Activated T-cell treated with anti-CD3 and anti-CD28 coated beads, Interleukin-2, amount 50 U/mL, for 72 hours (primary cell): ENCODE measurements around the gene ZBTB9. TPM values are rescaled to one million over a fixed set of nuclear protein-coding genes. Genes with fewer than 3 reads are reported as not detected.

Experiments used
- ATAC-seq, 2 donors: fragments of 150-1000 bp; cut with Tn5 transposase; replicated peaks in 1 of 2; 2 replicates each; pipeline ENCODE4 v1.10.0; 2021; ENCODE audit warnings: moderate library complexity in 2 of 2, mild to moderate bottlenecking in 1 of 2
- DNase-seq, 2 donors: peaks; one replicate each; pipeline ENCODE4 v3.0.0; 2021 to 2022; ENCODE audit warnings: mixed read lengths in 1 of 2
- H3K27ac Mint-ChIP-seq: one replicate; pipeline ENCODE4 v1.8.0; 2022; ENCODE audit warnings: mild to moderate bottlenecking, moderate library complexity, mixed read lengths
- H3K27me3 Mint-ChIP-seq: one replicate; pipeline ENCODE4 v1.8.0; 2022; ENCODE audit warnings: low read depth, mixed read lengths
- H3K36me3 Mint-ChIP-seq, 2 donors: one replicate each; pipeline ENCODE4 v1.8.0; 2022; ENCODE audit warnings: mixed read lengths in 2 of 2, mild to moderate bottlenecking in 1 of 2; ENCODE audit not compliant: insufficient read depth in 2 of 2
- H3K4me1 Mint-ChIP-seq: one replicate; pipeline ENCODE4 v1.8.0; 2022; ENCODE audit warnings: low read depth, mixed read lengths
- H3K4me3 Mint-ChIP-seq, 2 donors: one replicate each; pipeline ENCODE4 v1.8.0; 2022; ENCODE audit warnings: mild to moderate bottlenecking in 2 of 2, mixed read lengths in 2 of 2, moderate library complexity in 2 of 2
- H3K9me3 Mint-ChIP-seq, 2 donors: one replicate each; pipeline ENCODE4 v1.8.0; 2022; ENCODE audit warnings: mixed read lengths in 2 of 2
- total RNA-seq, 2 donors: library from RNA; stranded (reverse); gene quantifications; one replicate each; pipeline ENCODE4 v1.2.3, GENCODE V29; 2022

The ZBTB9 gene
- total RNA-seq, 2 donors from 2014 or later, result 10.2 to 13.6 TPM

DNA sequence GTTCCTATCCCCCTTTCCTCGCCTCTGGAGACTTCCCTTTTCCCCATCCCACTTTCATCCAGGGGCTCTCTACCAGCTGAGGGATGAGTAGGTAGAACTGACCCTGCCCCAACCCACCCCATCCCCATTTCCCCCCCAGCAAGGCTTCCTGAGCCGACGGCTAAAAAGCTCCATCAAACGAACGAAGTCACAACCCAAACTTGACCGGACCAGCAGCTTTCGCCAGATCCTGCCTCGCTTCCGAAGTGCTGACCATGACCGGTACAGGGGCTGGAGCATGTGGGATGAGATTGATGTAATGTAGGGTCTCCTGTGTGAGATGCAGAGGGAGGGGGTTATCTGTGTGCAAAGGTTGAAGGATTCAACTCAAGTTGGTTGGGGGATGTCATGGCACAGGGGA, 21.8 kb upstream of the ZBTB9 start:
- peaks cover 6% of the 10 kb centered on the region in 2 donors for H3K36me3 Mint-ChIP-seq
- no peak for ATAC-seq
- H3K4me3 Mint-ChIP-seq, result peak overlapping the region; percentile 29 to 88
- no peaks in the 10 kb centered on the region for H3K27me3 Mint-ChIP-seq
- DNase-seq, result no peak
- H3K4me1 Mint-ChIP-seq, result peaks cover 57% of the 10 kb centered on the region
- no peaks in the 10 kb centered on the region for H3K9me3 Mint-ChIP-seq
- no peak overlapping the region for H3K27ac Mint-ChIP-seq

GRCh38 chr6:33433001-33433543, 21.3 kb upstream of the ZBTB9 start:
- H3K27ac Mint-ChIP-seq, result no peak overlapping the region
- H3K27me3 Mint-ChIP-seq, result no peaks in the 10 kb centered on the region
- H3K4me1 Mint-ChIP-seq, result peaks cover 56% of the 10 kb centered on the region
- H3K4me3 Mint-ChIP-seq, result peak overlapping the region in 1 of 2 donors; percentile 47
- no peak for DNase-seq
- H3K9me3 Mint-ChIP-seq, result no peaks in the 10 kb centered on the region
- H3K36me3 Mint-ChIP-seq, result peaks cover 6% of the 10 kb centered on the region in 2 donors
- no peak for ATAC-seq

DNA sequence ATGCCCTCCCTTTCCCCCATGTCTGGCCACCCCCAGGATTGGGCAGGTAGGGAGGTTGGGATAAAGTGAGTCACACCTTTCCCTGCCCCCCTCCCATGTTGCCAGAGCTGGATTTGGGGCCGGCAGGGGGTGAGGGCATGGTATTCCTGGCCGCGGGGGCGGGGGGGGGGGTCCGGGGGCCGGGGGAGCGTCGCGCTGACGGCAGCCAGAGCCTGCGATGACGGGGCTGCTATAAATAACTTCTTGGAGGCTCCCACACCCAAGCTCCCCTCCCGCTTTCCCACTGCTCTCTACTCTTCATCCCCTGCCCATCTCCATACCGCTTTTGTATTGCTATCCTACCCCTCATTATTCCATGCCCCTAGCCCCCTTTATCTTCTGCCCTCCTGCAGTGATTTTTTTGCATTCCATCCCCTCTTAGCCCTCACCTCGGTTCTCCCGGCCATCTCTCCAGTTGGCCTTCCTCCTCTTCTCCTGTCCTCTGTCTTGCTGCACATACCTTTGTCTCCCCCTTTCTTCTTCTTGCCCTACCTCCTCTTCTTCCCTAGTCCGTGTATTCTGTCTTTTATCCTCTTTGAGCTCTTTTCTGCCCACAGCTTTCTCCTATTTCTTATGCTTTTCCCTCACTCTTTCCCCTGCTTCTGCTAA, 20.7 kb upstream of the ZBTB9 start:
- Mint-ChIP-seq H3K27me3 (no peaks in the 10 kb centered on the region), H3K27ac (no peak overlapping the region), H3K9me3 (no peaks in the 10 kb centered on the region), H3K36me3 (peaks cover 6% of the 10 kb centered on the region in 2 donors), H3K4me3 (no peak overlapping the region), H3K4me1 (peaks cover 52% of the 10 kb centered on the region)
- DNase-seq (no peak), ATAC-seq (no peak)

DNA sequence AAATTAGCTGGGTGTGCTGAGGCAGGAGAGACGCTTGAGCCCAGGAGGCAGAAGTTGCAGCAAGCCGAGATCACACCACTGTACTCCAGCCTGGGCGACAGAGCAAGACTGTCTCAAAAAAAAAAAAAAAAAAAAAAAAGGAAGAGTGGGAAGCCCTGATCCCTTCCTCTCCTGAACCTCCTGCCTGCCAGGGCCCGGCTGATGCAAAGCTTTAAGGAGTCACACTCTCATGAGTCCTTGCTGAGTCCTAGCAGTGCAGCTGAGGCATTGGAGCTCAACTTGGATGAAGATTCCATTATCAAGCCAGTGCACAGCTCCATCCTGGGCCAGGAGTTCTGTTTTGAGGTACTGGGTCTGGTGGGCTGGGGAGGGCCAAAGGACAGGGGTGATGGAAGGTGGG, 19.4 kb upstream of the ZBTB9 start:
- Mint-ChIP-seq H3K9me3 (no peaks in the 10 kb centered on the region), H3K27ac (no peak overlapping the region), H3K4me1 (peaks cover 39% of the 10 kb centered on the region), H3K36me3 (peaks cover 8 to 11% of the 10 kb centered on the region in 2 donors), H3K27me3 (no peaks in the 10 kb centered on the region), H3K4me3 (no peak overlapping the region)
- ATAC-seq (no peak), DNase-seq (no peak)

DNA sequence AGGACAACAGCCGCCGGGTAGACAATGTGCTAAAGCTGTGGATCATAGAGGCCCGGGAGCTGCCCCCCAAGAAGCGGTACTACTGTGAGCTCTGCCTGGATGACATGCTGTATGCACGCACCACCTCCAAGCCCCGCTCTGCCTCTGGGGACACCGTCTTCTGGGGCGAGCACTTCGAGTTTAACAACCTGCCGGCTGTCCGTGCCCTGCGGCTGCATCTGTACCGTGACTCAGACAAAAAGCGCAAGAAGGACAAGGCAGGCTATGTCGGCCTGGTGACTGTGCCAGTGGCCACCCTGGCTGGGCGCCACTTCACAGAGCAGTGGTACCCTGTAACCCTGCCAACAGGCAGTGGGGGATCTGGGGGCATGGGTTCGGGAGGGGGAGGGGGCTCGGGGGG, 16.7 kb upstream of the ZBTB9 start:
- Mint-ChIP-seq H3K27ac (no peak overlapping the region), H3K36me3 (peaks cover 12 to 16% of the 10 kb centered on the region in 2 donors), H3K9me3 (no peaks in the 10 kb centered on the region), H3K4me1 (peaks cover 12% of the 10 kb centered on the region), H3K27me3 (no peaks in the 10 kb centered on the region), H3K4me3 (no peak overlapping the region)
- no peak for ATAC-seq
- DNase-seq, result no peak

- Mint-ChIP-seq H3K9me3 (no peaks in the 10 kb centered on the region), H3K27me3 (no peaks in the 10 kb centered on the region), H3K4me3 (no peak overlapping the region), H3K4me1 (peaks cover 2% of the 10 kb centered on the region), H3K27ac (peak overlapping the region; percentile 69), H3K36me3 (peaks cover 11 to 13% of the 10 kb centered on the region in 2 donors)
- ATAC-seq (no peak), DNase-seq (no peak)
Measured at GRCh38 chr6:33438978-33439594, 15.3 kb upstream of the ZBTB9 start.

GRCh38 chr6:33439956-33440648, 14.3 kb upstream of the ZBTB9 start:
- no peak overlapping the region for H3K4me3 Mint-ChIP-seq
- H3K36me3 Mint-ChIP-seq, result peaks cover 11 to 13% of the 10 kb centered on the region in 2 donors
- DNase-seq (no peak), ATAC-seq (no peak)
- H3K27ac Mint-ChIP-seq, result peak overlapping the region; percentile 59
- no peaks in the 10 kb centered on the region for H3K9me3 Mint-ChIP-seq
- H3K4me1 Mint-ChIP-seq, result no peaks in the 10 kb centered on the region
- H3K27me3 Mint-ChIP-seq, result no peaks in the 10 kb centered on the region

DNA sequence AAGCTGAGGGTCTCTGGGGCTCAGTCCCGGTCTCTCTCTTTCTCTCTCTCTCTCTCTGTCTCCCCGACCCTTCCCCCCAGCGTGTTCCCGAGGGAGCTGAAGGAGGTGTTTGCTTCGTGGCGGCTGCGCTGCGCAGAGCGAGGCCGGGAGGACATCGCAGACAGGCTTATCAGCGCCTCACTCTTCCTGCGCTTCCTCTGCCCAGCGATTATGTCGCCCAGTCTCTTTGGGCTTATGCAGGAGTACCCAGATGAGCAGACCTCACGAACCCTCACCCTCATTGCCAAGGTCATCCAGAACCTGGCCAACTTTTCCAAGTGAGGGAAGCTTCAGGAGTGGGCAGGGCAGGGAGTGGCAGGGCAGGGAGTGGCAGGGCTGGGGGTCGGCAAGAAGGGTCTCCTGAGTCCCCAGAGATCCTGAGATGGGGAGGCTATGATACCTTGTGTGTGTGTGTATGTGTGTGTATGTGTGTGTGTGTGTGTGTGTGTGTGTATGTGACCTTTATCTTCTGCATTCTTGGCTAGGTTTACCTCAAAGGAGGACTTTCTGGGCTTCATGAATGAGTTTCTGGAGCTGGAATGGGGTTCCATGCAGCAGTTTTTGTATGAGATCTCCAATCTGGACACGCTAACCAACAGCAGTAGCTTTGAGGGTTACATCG, 13.6 kb upstream of the ZBTB9 start:
- no peak overlapping the region for H3K27ac Mint-ChIP-seq
- H3K27me3 Mint-ChIP-seq, result no peaks in the 10 kb centered on the region
- H3K9me3 Mint-ChIP-seq, result no peaks in the 10 kb centered on the region
- no peaks in the 10 kb centered on the region for H3K4me1 Mint-ChIP-seq
- H3K4me3 Mint-ChIP-seq, result no peak overlapping the region
- DNase-seq (no peak), ATAC-seq (no peak)
- peaks cover 10 to 11% of the 10 kb centered on the region in 2 donors for H3K36me3 Mint-ChIP-seq

GRCh38 chr6:33441457-33441856, 12.9 kb upstream of the ZBTB9 start:
- Mint-ChIP-seq H3K27me3 (no peaks in the 10 kb centered on the region), H3K36me3 (peaks cover 10 to 11% of the 10 kb centered on the region in 2 donors), H3K4me1 (no peaks in the 10 kb centered on the region), H3K27ac (no peak overlapping the region), H3K4me3 (no peak overlapping the region), H3K9me3 (no peaks in the 10 kb centered on the region)
- no peak for ATAC-seq
- no peak for DNase-seq

DNA sequence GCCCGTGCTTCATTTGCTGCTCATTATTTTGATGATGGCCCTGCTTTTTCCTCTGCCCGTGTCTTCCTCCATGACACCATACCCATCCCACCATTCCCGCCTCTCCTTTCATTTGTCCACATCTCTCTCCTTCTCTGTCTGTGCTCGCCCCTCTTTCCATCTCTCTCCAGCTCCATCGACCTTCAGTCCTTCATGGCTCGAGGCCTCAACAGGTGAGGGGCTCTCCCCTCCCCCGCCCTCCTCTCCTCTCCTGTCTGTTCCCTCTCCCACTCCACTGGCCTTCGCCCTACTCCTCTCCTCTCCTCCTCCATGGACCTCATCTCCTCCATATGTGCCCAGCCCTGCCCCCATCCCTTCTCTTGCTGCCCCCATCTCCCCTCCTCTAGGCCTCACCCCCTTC, 12.1 kb upstream of the ZBTB9 start:
- Mint-ChIP-seq H3K9me3 (no peaks in the 10 kb centered on the region), H3K36me3 (peaks cover 9 to 10% of the 10 kb centered on the region in 2 donors), H3K4me3 (no peak overlapping the region), H3K4me1 (no peaks in the 10 kb centered on the region), H3K27me3 (no peaks in the 10 kb centered on the region), H3K27ac (no peak overlapping the region)
- ATAC-seq (no peak), DNase-seq (no peak)

GRCh38 chr6:33443025-33443424, 11.4 kb upstream of the ZBTB9 start:
- DNase-seq (no peak), ATAC-seq (no peak)
- H3K4me1 Mint-ChIP-seq, result no peaks in the 10 kb centered on the region
- H3K36me3 Mint-ChIP-seq, result peaks cover 7 to 10% of the 10 kb centered on the region in 2 donors
- H3K9me3 Mint-ChIP-seq, result no peaks in the 10 kb centered on the region
- peak overlapping the region; percentile 17 for H3K27ac Mint-ChIP-seq
- no peaks in the 10 kb centered on the region for H3K27me3 Mint-ChIP-seq
- H3K4me3 Mint-ChIP-seq, result no peak overlapping the region

DNA sequence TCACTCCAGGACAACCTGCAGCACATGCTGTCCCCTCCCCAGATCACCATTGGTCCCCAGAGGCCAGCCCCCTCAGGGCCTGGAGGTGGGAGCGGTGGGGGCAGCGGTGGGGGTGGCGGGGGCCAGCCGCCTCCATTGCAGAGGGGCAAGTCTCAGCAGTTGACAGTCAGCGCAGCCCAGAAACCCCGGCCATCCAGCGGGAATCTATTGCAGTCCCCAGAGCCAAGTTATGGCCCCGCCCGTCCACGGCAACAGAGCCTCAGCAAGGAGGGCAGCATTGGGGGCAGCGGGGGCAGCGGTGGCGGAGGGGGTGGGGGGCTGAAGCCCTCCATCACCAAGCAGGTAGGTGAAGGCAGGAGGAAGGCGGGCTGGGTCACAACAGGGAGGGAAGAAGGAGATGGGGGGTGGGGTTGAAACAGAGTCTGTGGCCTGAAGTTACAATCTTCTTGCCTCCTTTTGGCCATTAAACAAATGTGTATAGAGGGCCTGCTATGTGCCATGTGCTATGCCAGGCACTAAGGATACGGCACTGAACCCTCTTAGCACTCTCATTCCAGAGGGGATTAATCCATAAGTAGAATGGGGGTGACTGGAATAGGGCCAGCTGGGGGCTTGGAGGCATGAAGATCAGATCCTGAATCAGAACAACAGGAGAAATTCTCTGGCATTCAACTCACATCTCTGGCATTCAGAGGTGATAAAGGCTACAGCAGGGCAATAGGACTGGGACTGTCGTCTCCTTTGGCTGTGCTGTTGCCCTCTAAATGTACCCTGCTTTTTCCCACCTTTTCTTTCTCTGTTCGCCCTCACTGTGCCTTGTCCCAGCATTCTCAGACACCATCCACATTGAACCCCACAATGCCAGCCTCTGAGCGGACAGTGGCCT, 10.5 kb upstream of the ZBTB9 start:
- DNase-seq, result no peak
- Mint-ChIP-seq H3K27ac (no peak overlapping the region), H3K4me3 (no peak overlapping the region), H3K36me3 (peaks cover 7 to 11% of the 10 kb centered on the region in 2 donors), H3K27me3 (no peaks in the 10 kb centered on the region), H3K4me1 (peaks cover 6% of the 10 kb centered on the region), H3K9me3 (no peaks in the 10 kb centered on the region)
- ATAC-seq, result no peak
